Hepatocyte (in vitro differentiated cells): Measurements from ENCODE around the gene MAGI2. TPM values are rescaled to one million over a fixed set of nuclear protein-coding genes. Genes with fewer than 3 reads are reported as not detected.

Experiments used
- DNase-seq: peaks from one replicate; pipeline ENCODE4 v3.0.0-alpha.2; 2016; ENCODE audit warnings: low spot score
- H2AFZ ChIP-seq: fragments of 200-600 bp; sonication (generic); 2 replicates; pipeline ENCODE4 v1.6.0; 2016; ENCODE audit warnings: antibody characterized with exemption, mild to moderate bottlenecking
- H3K27ac ChIP-seq: fragments of 200-600 bp; sonication (generic); 2 replicates; pipeline ENCODE4 v1.5.1; 2016; ENCODE audit warnings: mild to moderate bottlenecking
- H3K27me3 ChIP-seq: fragments of 200-600 bp; sonication (generic); 2 replicates; pipeline ENCODE4 v1.6.1; 2016
- H3K36me3 ChIP-seq: fragments of 200-600 bp; sonication (generic); replicated peaks from 2 replicates; pipeline ENCODE4 v1.5.1; 2016; ENCODE audit warnings: low read depth; ENCODE audit not compliant: insufficient read depth
- H3K4me1 ChIP-seq: fragments of 200-600 bp; sonication (generic); 2 replicates; pipeline ENCODE4 v1.5.1; 2016; ENCODE audit warnings: mild to moderate bottlenecking, moderate library complexity; ENCODE audit not compliant: insufficient read depth
- H3K4me2 ChIP-seq: fragments of 200-600 bp; sonication (generic); 2 replicates; pipeline ENCODE4 v1.6.0; 2016
- H3K4me3 ChIP-seq: fragments of 200-600 bp; sonication (generic); 2 replicates; pipeline ENCODE4 v1.5.1; 2016; ENCODE audit warnings: mild to moderate bottlenecking
- H3K79me2 ChIP-seq: fragments of 200-600 bp; sonication (generic); 2 replicates; pipeline ENCODE4 v1.6.0; 2017; ENCODE audit warnings: mild to moderate bottlenecking
- H3K9me2 ChIP-seq: fragments of 200-600 bp; sonication (generic); replicated peaks from 2 replicates; pipeline ENCODE4 v1.6.0; 2017; ENCODE audit warnings: mild to moderate bottlenecking; ENCODE audit not compliant: insufficient read depth
- H3K9me3 ChIP-seq: fragments of 200-600 bp; sonication (generic); 2 replicates; pipeline ENCODE4 v1.5.1; 2016; ENCODE audit warnings: low read depth, mild to moderate bottlenecking
- H4K20me1 ChIP-seq: fragments of 200-600 bp; sonication (generic); 2 replicates; pipeline ENCODE4 v1.6.0; 2016; ENCODE audit warnings: mild to moderate bottlenecking; ENCODE audit not compliant: insufficient read depth, poor library complexity, severe bottlenecking
- EZH2 ChIP-seq: fragments of 200-600 bp; sonication (generic); IDR thresholded peaks from 2 replicates; pipeline ENCODE4 v1.6.1; 2016; ENCODE audit warnings: antibody characterized with exemption, mild to moderate bottlenecking, borderline replicate concordance
- EZH2phosphoT487 ChIP-seq: fragments of 200-600 bp; sonication (generic); IDR thresholded peaks from one replicate; pipeline ENCODE4 v1.6.1; 2018; ENCODE audit warnings: antibody characterized with exemption, mild to moderate bottlenecking, low read depth, moderate library complexity; ENCODE audit not compliant: unreplicated experiment, severe bottlenecking
- WGBS: methylation state at CpG from one replicate; pipeline ENCODE4 v1.1.6; 2016; ENCODE audit warnings: low lambda C conversion rate; ENCODE audit errors: missing lambda C conversion rate; 5-methylcytosine and 5-hydroxymethylcytosine counted together
- polyA plus RNA-seq: library from polyadenylated mRNA; unstranded; fragments of >200 nt; fragmentation: Nextera tagmentation; extraction: Ambion mirVana; gene quantifications from 2 replicates; pipeline ENCODE4 v1.2.1, GENCODE V29; 2016
- total RNA-seq: library from RNA; depleted of rRNA; stranded (reverse); fragments of >200 nt; gene quantifications from 2 replicates; pipeline ENCODE4 v1.2.3, GENCODE V29; 2014
- TF ChIP-seq, protein P1 (sequence below): fragments of 200-600 bp; sonication (generic); IDR thresholded peaks from 2 replicates; pipeline ENCODE4 v1.5.1; 2016; ENCODE audit warnings: antibody characterized with exemption, mild to moderate bottlenecking; ENCODE audit not compliant: poor library complexity

MAGI2 gene
- total and polyA plus RNA-seq, 2 experiments from 2014 or later: 3.1 to 6.7 TPM

DNA sequence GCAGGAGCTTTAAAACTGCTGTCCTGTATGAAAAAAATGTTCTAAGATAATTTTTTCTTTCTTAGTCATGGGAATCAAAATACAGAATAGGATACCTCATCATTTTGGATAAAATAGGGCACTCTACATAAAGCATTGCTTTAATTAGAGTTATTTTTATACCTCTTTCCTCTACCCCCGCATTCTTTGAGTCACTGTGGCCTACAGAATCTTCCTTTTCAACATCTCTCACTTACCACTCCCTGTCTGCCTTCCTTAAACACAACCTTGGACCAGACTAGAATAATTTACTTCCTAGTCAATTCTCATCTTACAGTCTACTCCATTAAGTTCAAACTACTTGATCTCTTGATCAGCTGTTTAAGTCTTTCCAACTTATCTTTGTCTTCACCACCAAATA, 1192.6 kb downstream of the MAGI2 start:
- WGBS: 94% methylated on average over 1 of the region's 1 CpG

DNA sequence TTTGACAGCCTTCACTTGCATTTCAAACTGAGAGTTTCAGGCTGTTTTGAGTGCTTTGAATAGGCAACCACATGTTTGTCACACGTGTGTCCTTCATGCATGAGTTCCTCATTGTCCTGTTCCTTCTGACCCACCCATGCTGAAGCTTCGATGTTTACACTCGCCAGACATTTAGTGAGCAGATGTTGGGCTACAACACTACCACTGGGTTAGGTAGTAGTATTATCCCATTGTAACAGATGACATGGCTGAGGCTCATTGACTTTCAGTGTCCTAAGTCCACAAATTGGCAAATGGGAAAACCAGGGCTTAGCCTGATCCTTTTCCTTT, 1198.8 kb downstream of the MAGI2 start:
- H3K9me2 ChIP-seq: no peaks in the 10 kb centered on the region
- no peak overlapping the region for H3K4me3 ChIP-seq
- WGBS: 95% methylated on average over 3 of the region's 3 CpGs
- no peaks in the 10 kb centered on the region for H3K79me2 ChIP-seq
- no peaks in the 10 kb centered on the region for H3K36me3 ChIP-seq
- H3K27ac ChIP-seq: no peak overlapping the region
- no peaks in the 10 kb centered on the region for H3K4me1 ChIP-seq
- no peak for DNase-seq
- H2AFZ ChIP-seq: no peak overlapping the region
- H4K20me1 ChIP-seq: no peaks in the 10 kb centered on the region
- no peaks in the 10 kb centered on the region for H3K27me3 ChIP-seq
- TF ChIP-seq EZH2phosphoT487 (no peak), EZH2 (no peak)
- TF ChIP-seq, protein P1, sequence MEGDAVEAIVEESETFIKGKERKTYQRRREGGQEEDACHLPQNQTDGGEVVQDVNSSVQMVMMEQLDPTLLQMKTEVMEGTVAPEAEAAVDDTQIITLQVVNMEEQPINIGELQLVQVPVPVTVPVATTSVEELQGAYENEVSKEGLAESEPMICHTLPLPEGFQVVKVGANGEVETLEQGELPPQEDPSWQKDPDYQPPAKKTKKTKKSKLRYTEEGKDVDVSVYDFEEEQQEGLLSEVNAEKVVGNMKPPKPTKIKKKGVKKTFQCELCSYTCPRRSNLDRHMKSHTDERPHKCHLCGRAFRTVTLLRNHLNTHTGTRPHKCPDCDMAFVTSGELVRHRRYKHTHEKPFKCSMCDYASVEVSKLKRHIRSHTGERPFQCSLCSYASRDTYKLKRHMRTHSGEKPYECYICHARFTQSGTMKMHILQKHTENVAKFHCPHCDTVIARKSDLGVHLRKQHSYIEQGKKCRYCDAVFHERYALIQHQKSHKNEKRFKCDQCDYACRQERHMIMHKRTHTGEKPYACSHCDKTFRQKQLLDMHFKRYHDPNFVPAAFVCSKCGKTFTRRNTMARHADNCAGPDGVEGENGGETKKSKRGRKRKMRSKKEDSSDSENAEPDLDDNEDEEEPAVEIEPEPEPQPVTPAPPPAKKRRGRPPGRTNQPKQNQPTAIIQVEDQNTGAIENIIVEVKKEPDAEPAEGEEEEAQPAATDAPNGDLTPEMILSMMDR: no peak
- no peak overlapping the region for H3K4me2 ChIP-seq
- H3K9me3 ChIP-seq: no peaks in the 10 kb centered on the region

More for the DNA sequence above, 1192.6 kb downstream of the MAGI2 start:
- H3K79me2 ChIP-seq: no peaks in the 10 kb centered on the region
- H4K20me1 ChIP-seq: no peaks in the 10 kb centered on the region
- H2AFZ ChIP-seq: no peak overlapping the region
- no peak overlapping the region for H3K4me3 ChIP-seq
- no peaks in the 10 kb centered on the region for H3K36me3 ChIP-seq
- H3K4me1 ChIP-seq: no peaks in the 10 kb centered on the region
- H3K4me2 ChIP-seq: no peak overlapping the region
- TF ChIP-seq EZH2 (no peak), EZH2phosphoT487 (no peak)
- TF ChIP-seq, protein P1: no peak
- H3K9me3 ChIP-seq: no peaks in the 10 kb centered on the region
- no peaks in the 10 kb centered on the region for H3K27me3 ChIP-seq
- no peak overlapping the region for H3K27ac ChIP-seq
- no peaks in the 10 kb centered on the region for H3K9me2 ChIP-seq
- DNase-seq: no peak

DNA sequence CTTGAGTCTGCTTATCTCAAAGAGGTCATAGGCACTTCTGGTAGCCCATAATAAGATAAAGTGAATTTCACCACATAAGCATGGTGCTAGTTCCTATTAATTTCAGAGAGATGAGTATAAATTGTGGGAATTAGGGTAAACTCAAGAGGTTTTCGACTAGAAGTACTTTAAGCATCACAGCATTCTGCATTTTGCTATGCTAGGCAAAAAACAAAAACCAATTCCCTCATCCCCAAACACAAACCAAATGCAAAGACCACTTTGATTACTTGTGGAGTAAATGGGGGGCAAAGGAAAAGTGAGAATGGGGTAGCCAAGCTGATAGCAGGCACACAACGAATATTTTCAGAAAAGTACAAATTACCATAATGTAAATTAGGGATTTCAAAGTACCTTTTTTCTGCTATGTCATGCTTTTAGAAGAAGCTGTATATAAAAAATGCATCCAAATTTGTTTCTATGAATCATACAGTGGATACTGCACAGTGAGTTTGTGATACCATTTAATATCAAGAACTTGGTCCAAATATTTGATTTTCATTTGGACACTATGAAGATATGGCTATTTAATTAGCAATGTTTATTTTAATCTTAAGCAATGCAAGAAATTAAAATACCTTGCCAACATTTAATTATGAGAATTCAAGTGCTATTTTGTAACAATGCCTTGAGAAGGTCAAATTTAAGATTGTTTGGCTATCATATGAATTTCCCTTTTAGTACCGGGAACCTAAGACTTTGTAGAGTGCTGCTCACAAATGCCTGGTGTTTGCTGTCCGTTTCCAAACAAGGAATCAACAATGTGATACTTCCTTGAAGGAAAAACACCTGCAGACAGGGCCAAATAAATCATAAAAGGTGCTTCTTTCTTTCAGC, 1199.4 kb downstream of the MAGI2 start:
- Histone ChIP-seq H3K4me3 (no peak overlapping the region), H3K27ac (no peak overlapping the region), H3K9me2 (no peaks in the 10 kb centered on the region), H3K27me3 (no peaks in the 10 kb centered on the region), H4K20me1 (no peaks in the 10 kb centered on the region), H3K36me3 (no peaks in the 10 kb centered on the region), H3K4me2 (no peak overlapping the region), H3K4me1 (no peaks in the 10 kb centered on the region), H3K79me2 (no peaks in the 10 kb centered on the region), H2AFZ (no peak overlapping the region), H3K9me3 (no peaks in the 10 kb centered on the region)
- 81% methylated on average over 4 of the region's 4 CpGs for WGBS
- no peak for DNase-seq
- TF ChIP-seq EZH2: no peak
- no peak for TF ChIP-seq EZH2phosphoT487
- TF ChIP-seq, protein P1: no peak
